Astrocyte of the spinal cord (primary cell): ENCODE results near the gene RFWD3.
"Not testable (repeated sequence)": the region's sequence is repeated elsewhere in the genome, so short reads cannot be mapped to it uniquely, and the experiment has no call there.

ENCODE experiments used
- DNase-seq: peaks from one replicate; pipeline ENCODE4 v3.0.0; 2011; ENCODE audit warnings: low read depth, low spot score
- H3K4me3 ChIP-seq: 2 replicates; pipeline ENCODE4 v1.5.1; 2011; ENCODE audit warnings: low read depth, mild to moderate bottlenecking, low read length, moderate library complexity
- CTCF ChIP-seq: IDR thresholded peaks from 2 replicates; pipeline ENCODE4 v1.5.1; 2012; ENCODE audit warnings: low read depth, mild to moderate bottlenecking, low read length, inconsistent platforms
- in situ Hi-C: cut with HindIII; loops from 2 replicates; pipeline ENCODE4 v1.10.0; 2017; ENCODE audit warnings: low sequenced_read_pairs

Gene RFWD3

GRCh38 chr16:74691093-74691855 is 24.6 kb upstream of the RFWD3 start:
- TF ChIP-seq CTCF = no peak
- H3K4me3 ChIP-seq = no peak overlapping the region
- no peak for DNase-seq
- in situ Hi-C loops = no loop called here

- in situ Hi-C loops = no loop called here
- no peak for TF ChIP-seq CTCF
- no peak for DNase-seq
- no peak overlapping the region for H3K4me3 ChIP-seq
Observed at GRCh38 chr16:74682556-74682955, 15.9 kb upstream of the RFWD3 start.

- no peak overlapping the region for H3K4me3 ChIP-seq
- no peak for DNase-seq
- no peak for TF ChIP-seq CTCF
- in situ Hi-C loops = no loop called here
Observed at GRCh38 chr16:74680681-74681080, 14.0 kb upstream of the RFWD3 start.

GRCh38 chr16:74679983-74680382 is 13.3 kb upstream of the RFWD3 start:
- in situ Hi-C loops = no loop called here
- no peak overlapping the region for H3K4me3 ChIP-seq
- TF ChIP-seq CTCF = no peak
- no peak for DNase-seq

- DNase-seq = no peak
- in situ Hi-C loops = no loop called here
- no peak overlapping the region for H3K4me3 ChIP-seq
- no peak for TF ChIP-seq CTCF
Observed at GRCh38 chr16:74677868-74678267, 11.2 kb upstream of the RFWD3 start.

- in situ Hi-C loops = no loop called here
- no peak overlapping the region for H3K4me3 ChIP-seq
- no peak for DNase-seq
- no peak for TF ChIP-seq CTCF
Observed at GRCh38 chr16:74673876-74674275, 7.2 kb upstream of the RFWD3 start.

- H3K4me3 ChIP-seq, DNase-seq, in situ Hi-C loops: not testable (repeated sequence)
Observed at GRCh38 chr16:74668877-74669276, 2.2 kb upstream of the RFWD3 start.
